ENCODE data around the gene SCN2A.

GRCh38 chr2:165280356-165280755 lies 41.1 kb downstream of the SCN2A start:
- TF ChIP-seq CTCF (conservative IDR thresholded peaks at IDR 0.05; ENCODE audit: low read depth, low read length) (no peak), POLR2A (IDR thresholded peaks at IDR 0.05; ENCODE audit: low read depth, low read length) (no peak), RFX5 (IDR thresholded peaks at IDR 0.05; ENCODE audit: low read depth, low read length) (no peak), CHD1 (IDR thresholded peaks at IDR 0.05; ENCODE audit: low read depth, low read length) (no peak), FOS (IDR thresholded peaks at IDR 0.05; ENCODE audit: low read depth, low read length) (no peak), CEBPB (IDR thresholded peaks at IDR 0.05; ENCODE audit: low read depth, low read length) (no peak), ELK1 (IDR thresholded peaks at IDR 0.05; ENCODE audit: borderline replicate concordance, low read depth, low read length) (no peak), RAD21 (IDR thresholded peaks at IDR 0.05; ENCODE audit: low read length) (no peak), MAFK (IDR thresholded peaks at IDR 0.05; ENCODE audit: low read depth, low read length) (no peak), BHLHE40 (IDR thresholded peaks at IDR 0.05; ENCODE audit: low read depth, low read length) (no peak), MAZ (IDR thresholded peaks at IDR 0.05; ENCODE audit: borderline replicate concordance, low read depth, low read length) (no peak), RCOR1 (IDR thresholded peaks at IDR 0.05; ENCODE audit: insufficient replicate concordance, low read length) (no peak)
